GM23248 (cell line): ENCODE data around the gene TBC1D2.

Experiments used
- EZH2 ChIP-seq: fragments of 200-600 bp; sonication (generic); IDR thresholded peaks from 2 replicates; pipeline ENCODE4 v1.6.1; 2018; ENCODE audit warnings: antibody characterized with exemption, mild to moderate bottlenecking; ENCODE audit not compliant: insufficient read depth, poor library complexity, severe bottlenecking
- EZH2phosphoT487 ChIP-seq: fragments of 200-600 bp; sonication (generic); IDR thresholded peaks from 2 replicates; pipeline ENCODE4 v1.6.1; 2018; ENCODE audit warnings: antibody characterized with exemption, moderate library complexity, mild to moderate bottlenecking, low read depth; ENCODE audit not compliant: insufficient read depth

DNA sequence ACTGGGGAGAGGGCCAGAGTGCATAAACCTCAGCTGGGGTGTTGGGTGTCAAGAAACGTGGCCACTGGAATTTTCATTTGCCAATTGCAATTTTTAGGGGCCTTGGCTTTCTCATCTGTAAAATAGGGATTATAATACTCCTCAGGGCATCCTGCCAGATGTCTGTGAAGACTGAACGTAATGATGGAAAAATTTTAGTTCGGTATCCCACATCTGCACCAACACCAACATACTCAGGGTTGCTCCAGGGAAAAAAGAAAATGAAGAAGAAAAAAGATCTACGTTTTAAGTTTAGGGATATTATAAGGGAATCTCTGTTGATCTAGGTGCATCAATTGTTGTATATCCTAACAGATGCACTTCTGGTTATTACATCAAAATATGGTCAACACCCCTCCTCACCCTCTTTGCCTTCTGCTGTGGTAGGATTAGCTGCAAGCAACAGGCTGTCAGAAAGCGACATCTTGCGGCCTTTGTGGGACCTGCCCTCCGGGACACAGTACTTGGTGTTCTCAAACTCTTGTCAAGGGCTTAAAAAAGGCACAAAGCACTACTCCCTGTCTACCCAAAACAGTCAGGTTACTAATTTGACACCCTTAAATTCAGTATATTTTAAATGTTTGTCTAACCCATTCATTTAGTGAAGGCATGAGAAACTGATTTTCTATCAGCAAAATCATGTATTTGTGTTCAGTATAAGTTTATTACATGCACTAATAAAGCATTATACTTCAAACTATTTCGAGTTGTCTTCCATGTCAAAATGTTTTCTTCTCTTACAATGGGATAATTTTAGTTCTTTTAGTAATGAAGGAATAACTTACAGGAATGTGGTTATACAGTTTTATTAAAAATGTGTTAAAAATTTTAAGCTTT is 8.3 kb upstream of the TBC1D2 start:
- TF ChIP-seq EZH2phosphoT487, result no peak
- TF ChIP-seq EZH2, result no peak
